ENCODE data around the gene GPS1. TPM values are rescaled to one million over a fixed set of nuclear protein-coding genes. Genes with fewer than 3 reads are reported as not detected.

GPS1 gene
- 100 to 1,000 TPM in 1 of 2 experiments, 10 to 100 TPM in 1; 97.6 to 104 TPM for total RNA-seq

DNA sequence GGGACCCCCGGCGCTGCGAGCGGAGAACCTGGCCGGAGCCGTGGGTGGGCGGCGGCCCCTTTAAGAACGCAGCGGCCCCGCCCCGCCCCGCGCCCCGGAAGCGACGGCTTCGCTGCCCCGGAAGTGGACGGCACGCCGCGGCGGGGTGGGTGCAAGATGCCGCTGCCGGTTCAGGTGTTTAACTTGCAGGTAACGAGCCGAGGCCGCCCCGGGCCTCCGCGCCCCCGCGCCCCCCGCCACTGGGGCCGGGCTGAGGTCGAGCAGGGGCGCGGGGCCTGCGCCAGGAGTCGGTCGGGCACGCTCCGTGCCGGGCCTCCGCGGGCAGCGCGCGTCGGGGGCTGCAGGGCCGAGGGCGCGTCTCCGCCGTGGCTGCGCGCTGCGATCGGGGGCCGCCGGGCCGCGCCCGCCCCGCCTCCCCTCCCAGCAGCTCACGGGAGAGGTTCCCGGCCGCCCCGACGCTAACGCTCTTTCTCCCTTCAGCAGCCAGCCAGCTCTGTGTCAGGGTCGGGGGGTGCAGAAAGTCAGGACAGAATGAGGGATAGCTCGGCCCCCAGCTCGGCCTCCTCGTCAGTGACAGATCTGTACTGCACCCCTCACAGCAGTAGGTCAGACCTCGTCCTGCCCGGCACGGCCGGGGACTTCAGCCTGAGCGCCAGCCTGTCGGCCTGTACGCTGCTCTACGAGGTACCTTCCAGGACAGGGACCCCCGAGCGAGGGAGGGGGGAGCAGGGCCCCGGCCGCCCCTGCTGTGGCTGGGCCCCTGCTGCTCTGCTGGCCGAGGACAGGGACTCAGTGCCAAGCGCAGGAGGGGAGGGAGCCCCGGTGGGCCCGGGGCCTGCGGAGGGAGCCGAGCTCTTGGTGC lies at the start of gene GPS1, which contains the start of gene RFNG:
GPS1 (plus strand) TSS at position 123 of the 862 bp plus-strand sequence; CDS start at position 157, 34 bp downstream.
RFNG (minus strand) TSS at position 36 of the 862 bp plus-strand sequence. CDS start 45 bp downstream, outside the sequence.
- DNase-seq (peak; percentile 88), ATAC-seq (peak; percentile 92)
- peaks cover 2% of the 10 kb centered on the region for H3K36me3 Mint-ChIP-seq (ENCODE audit: low read depth)
- H3K27me3 Mint-ChIP-seq (ENCODE audit: low read depth): no peaks in the 10 kb centered on the region
- H3K4me3 Mint-ChIP-seq: peak within 1 kb of the TSS; percentile 85
- peaks cover 24% of the 10 kb centered on the region for H3K4me1 Mint-ChIP-seq (ENCODE audit: low read depth)
- POLR2A ChIA-PET: interaction anchor here (0.9 to 1.0 kb wide), 2 partner anchors 13 to 14 kb away, joined by 3 read pairs; partner anchors contain the start of genes DCXR and DUS1L
- CTCF ChIA-PET: interaction anchor here (3.0 to 3.1 kb wide), 2 partner anchors 14 to 21 kb away, joined by 11 to 17 read pairs; partner anchors contain the start of genes DCXR and RAC3
- no peaks in the 10 kb centered on the region for H3K9me3 Mint-ChIP-seq (ENCODE audit: insufficient read depth)
- H3K27ac Mint-ChIP-seq: peak within 1 kb of the TSS; percentile 83

DNA sequence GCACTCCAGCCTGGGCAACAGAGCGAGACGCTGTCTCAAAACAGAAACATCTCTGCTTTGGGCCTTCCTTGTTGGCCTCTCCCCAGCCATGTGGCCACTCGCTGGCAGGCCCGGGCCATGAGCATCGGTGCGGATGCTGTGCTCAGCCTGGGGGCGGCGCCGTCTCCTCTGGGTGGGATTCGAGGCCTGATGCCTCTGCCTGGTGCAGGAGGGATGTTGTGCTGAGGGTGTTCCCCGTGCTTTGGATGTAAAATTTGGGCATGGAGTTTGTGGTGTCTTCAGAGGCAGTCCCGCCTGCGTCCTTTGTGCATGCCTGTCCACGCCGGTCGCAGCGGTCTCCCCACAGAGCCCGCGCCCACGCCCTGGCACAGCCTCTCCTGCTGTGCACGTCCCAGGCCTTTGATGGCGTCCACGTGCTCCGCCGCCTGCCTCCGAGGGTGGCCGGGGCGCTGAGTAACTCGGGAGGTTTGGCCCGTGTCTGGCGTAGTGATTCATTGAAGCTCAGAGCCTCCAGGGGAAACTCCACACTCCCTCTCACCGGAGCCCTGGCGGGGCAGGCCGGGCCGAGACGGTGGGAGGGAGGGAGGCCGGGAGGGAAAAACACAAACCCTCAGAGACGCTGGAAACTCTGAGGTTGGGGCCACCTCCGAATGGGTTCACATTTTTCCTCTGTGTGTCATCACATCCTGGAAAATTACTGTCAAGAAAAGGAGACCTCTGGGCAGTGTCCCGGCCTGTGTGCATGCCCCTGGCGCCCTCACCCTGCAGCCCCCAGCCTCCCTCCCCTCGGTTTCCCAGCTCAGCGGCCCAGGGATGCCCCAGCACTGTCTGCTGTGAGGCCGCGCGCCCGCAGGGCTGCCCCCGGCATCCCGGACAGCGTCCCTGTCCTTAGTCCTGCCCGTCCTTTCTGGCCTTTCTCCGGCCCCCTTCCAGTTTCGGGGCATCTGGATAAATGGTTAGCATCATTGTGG lies 48.0 kb upstream of the GPS1 start:
- Mint-ChIP-seq H3K4me1 (ENCODE audit: low read depth) (peaks cover 2% of the 10 kb centered on the region), H3K27ac (no peak overlapping the region), H3K4me3 (no peak overlapping the region), H3K36me3 (ENCODE audit: low read depth) (no peaks in the 10 kb centered on the region), H3K9me3 (ENCODE audit: insufficient read depth) (no peaks in the 10 kb centered on the region), H3K27me3 (ENCODE audit: low read depth) (no peaks in the 10 kb centered on the region)
- ATAC-seq: no peak
- ChIA-PET CTCF (interaction anchor here (0.9 to 1.1 kb wide), 2 partner anchors 16 to 44 kb away, joined by 3 read pairs; no protein-coding TSS in a partner anchor), POLR2A (interaction anchor here (0.6 kb wide), 1 partner anchor 63 kb away, joined by 6 read pairs; no protein-coding TSS in a partner anchor)
- no peak for DNase-seq

DNA sequence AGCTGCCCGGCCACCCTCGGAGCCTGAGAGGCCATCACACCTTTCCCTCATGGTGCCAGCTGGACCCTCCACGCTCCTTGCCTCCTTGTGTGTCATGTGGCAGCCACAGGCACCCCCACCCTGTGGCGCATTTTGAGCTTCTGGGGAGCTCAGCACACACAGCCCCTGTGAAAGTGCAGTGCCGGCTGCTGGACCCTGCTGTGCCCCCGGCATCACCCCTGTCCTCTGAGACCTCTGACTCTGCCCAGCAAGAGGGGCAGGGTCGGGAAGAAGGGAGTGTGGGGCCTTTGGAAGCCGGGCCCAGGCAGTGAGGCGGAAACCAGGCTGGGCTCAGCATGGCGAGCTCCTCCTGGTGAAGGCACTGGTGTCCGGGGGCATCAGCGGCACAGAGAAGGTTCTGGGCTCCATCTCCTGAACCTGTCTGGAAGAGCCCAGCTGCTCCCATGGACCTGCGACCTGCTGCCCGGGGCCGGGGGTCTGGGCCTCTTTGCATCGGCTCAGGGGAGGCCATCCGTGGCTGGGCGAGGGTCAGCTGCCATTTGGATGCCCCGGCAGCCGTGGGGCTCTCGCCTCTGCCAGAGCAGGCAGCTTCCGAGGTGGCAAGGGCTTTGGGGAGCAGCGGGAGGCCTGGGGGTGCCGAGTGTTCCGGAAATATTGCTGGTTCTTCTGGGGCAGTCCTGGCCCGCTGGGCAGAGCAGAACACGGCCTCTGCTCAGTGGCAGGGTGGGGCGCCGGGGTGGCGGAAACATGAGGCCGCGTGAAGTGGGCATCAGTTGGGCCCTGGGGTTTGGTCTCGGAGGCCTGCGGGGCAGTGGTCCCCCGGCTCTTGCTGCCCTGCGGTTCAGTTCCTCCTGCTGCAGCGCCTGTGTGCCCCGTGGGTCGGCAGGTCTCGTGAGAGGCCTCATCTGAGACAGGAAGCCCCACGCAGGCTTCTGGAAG lies 46.9 kb upstream of the GPS1 start:
- no peak for DNase-seq
- Mint-ChIP-seq H3K4me3 (no peak overlapping the region), H3K27ac (no peak overlapping the region), H3K36me3 (ENCODE audit: low read depth) (no peaks in the 10 kb centered on the region), H3K9me3 (ENCODE audit: insufficient read depth) (no peaks in the 10 kb centered on the region), H3K27me3 (ENCODE audit: low read depth) (no peaks in the 10 kb centered on the region), H3K4me1 (ENCODE audit: low read depth) (peaks cover 9% of the 10 kb centered on the region)
- ChIA-PET POLR2A (interaction anchor here (0.6 kb wide), 1 partner anchor 62 kb away, joined by 6 read pairs; no protein-coding TSS in a partner anchor), CTCF (interaction anchor here (0.9 kb wide), 1 partner anchor 15 kb away, joined by 3 read pairs; no protein-coding TSS in a partner anchor)
- no peak for ATAC-seq

- H3K4me1 Mint-ChIP-seq (ENCODE audit: low read depth): peaks cover 9% of the 10 kb centered on the region
- CTCF ChIA-PET: interaction anchor here (1.5 kb wide), 1 partner anchor 15 kb away, joined by 3 read pairs; no protein-coding TSS in a partner anchor
- no peak overlapping the region for H3K27ac Mint-ChIP-seq
- no peak for ATAC-seq
- H3K9me3 Mint-ChIP-seq (ENCODE audit: insufficient read depth): no peaks in the 10 kb centered on the region
- no peaks in the 10 kb centered on the region for H3K36me3 Mint-ChIP-seq (ENCODE audit: low read depth)
- no peak for DNase-seq
- no peak overlapping the region for H3K4me3 Mint-ChIP-seq
- POLR2A ChIA-PET: no interaction called here
- H3K27me3 Mint-ChIP-seq (ENCODE audit: low read depth): no peaks in the 10 kb centered on the region
Measured at GRCh38 chr17:82005701-82006348, 45.9 kb upstream of the GPS1 start.

- CTCF ChIA-PET: interaction anchor here (1.5 kb wide), 1 partner anchor 14 kb away, joined by 3 read pairs; no protein-coding TSS in a partner anchor
- H3K27me3 Mint-ChIP-seq (ENCODE audit: low read depth): no peaks in the 10 kb centered on the region
- H3K27ac Mint-ChIP-seq: no peak overlapping the region
- no peaks in the 10 kb centered on the region for H3K9me3 Mint-ChIP-seq (ENCODE audit: insufficient read depth)
- no peak for DNase-seq
- H3K4me3 Mint-ChIP-seq: no peak overlapping the region
- no peak for ATAC-seq
- H3K4me1 Mint-ChIP-seq (ENCODE audit: low read depth): peaks cover 9% of the 10 kb centered on the region
- POLR2A ChIA-PET: no interaction called here
- H3K36me3 Mint-ChIP-seq (ENCODE audit: low read depth): no peaks in the 10 kb centered on the region
Measured at GRCh38 chr17:82006468-82007227, 45.0 kb upstream of the GPS1 start.

- Mint-ChIP-seq H3K27ac (no peak overlapping the region), H3K36me3 (ENCODE audit: low read depth) (no peaks in the 10 kb centered on the region), H3K4me3 (no peak overlapping the region), H3K27me3 (ENCODE audit: low read depth) (no peaks in the 10 kb centered on the region), H3K4me1 (ENCODE audit: low read depth) (peaks cover 9% of the 10 kb centered on the region), H3K9me3 (ENCODE audit: insufficient read depth) (no peaks in the 10 kb centered on the region)
- CTCF ChIA-PET: interaction anchor here (1.5 kb wide), 1 partner anchor 13 kb away, joined by 3 read pairs; no protein-coding TSS in a partner anchor
- DNase-seq (no peak), ATAC-seq (no peak)
- POLR2A ChIA-PET: no interaction called here
Measured at GRCh38 chr17:82007228-82007494, 44.5 kb upstream of the GPS1 start.

GRCh38 chr17:82007495-82008257 lies 44.0 kb upstream of the GPS1 start:
- ATAC-seq: no peak
- H3K9me3 Mint-ChIP-seq (ENCODE audit: insufficient read depth): no peaks in the 10 kb centered on the region
- no peaks in the 10 kb centered on the region for H3K36me3 Mint-ChIP-seq (ENCODE audit: low read depth)
- no peak for DNase-seq
- H3K27ac Mint-ChIP-seq: no peak overlapping the region
- H3K4me3 Mint-ChIP-seq: no peak overlapping the region
- ChIA-PET POLR2A (no interaction called here), CTCF (no interaction called here)
- peaks cover 9% of the 10 kb centered on the region for H3K4me1 Mint-ChIP-seq (ENCODE audit: low read depth)
- H3K27me3 Mint-ChIP-seq (ENCODE audit: low read depth): no peaks in the 10 kb centered on the region

DNA sequence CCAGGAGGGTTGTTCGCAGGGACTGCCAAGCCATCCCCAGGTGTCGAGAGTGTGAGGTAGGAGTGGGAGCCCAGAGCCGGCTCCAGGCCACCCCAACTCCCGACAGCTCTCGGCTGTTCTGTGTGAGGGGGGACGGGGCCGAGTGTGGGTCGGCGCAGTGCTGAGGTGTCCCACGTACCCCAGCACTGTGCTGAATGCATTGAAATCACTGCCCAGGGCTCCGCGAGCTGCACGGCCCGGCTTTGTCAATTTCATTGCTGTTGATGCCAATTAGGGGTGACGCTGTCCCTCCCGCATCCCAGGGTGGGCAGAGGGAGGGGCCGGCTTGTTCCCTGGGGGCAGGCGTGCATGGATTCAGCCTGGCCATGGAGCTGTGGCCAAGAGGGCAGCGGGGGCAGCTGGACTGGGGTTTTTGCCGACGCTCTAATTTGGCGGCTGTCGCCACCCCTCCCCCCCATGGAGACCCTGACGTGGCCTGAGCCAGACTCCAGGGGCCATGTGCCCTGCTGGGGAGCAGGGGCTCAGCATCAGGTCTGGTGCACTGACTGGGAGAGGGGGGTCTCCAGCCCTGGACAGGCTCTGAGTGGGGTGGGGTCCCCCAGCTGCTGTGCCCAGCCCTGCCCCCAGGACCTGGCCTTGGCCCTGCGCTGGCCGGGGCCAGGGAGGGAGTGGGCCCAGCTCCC lies 43.3 kb upstream of the GPS1 start:
- H3K9me3 Mint-ChIP-seq (ENCODE audit: insufficient read depth): no peaks in the 10 kb centered on the region

DNA sequence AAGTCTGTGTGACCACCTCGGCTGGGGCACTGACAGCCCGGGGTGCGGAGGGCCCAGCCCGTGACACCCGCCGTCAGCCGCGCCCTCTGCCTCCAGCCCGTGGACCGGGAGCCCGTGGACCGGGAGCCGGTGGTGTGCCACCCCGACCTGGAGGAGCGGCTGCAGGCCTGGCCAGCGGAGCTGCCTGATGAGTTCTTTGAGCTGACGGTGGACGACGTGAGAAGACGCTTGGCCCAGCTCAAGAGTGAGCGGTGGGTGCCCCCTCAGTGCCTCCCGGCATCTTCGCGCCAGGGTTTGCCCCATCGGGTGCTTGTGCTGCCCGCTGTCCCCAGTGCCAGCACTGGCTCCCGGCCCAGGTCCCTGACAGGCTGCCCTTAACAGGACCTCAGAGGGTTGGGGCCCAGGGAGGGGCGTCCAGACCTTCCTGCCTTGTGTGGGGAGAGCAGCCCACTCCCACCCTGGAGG lies 42.7 kb upstream of the GPS1 start:
- no peaks in the 10 kb centered on the region for H3K36me3 Mint-ChIP-seq (ENCODE audit: low read depth)

More for the DNA sequence above, 43.3 kb upstream of the GPS1 start:
- Mint-ChIP-seq H3K4me1 (ENCODE audit: low read depth) (peaks cover 9% of the 10 kb centered on the region), H3K4me3 (no peak overlapping the region), H3K36me3 (ENCODE audit: low read depth) (no peaks in the 10 kb centered on the region), H3K27me3 (ENCODE audit: low read depth) (no peaks in the 10 kb centered on the region), H3K27ac (no peak overlapping the region)
- ChIA-PET POLR2A (interaction anchor here (0.9 kb wide), 1 partner anchor 11 kb away, joined by 3 read pairs; no protein-coding TSS in a partner anchor), CTCF (interaction anchor here (1.9 to 2.1 kb wide), 2 partner anchors 11 to 49 kb away, joined by 5 read pairs; no protein-coding TSS in a partner anchor)
- ATAC-seq: no peak
- no peak for DNase-seq

More for the DNA sequence above, 42.7 kb upstream of the GPS1 start:
- no peak overlapping the region for H3K27ac Mint-ChIP-seq
- no peak for DNase-seq
- POLR2A ChIA-PET: interaction anchor here (0.8 to 0.9 kb wide), 2 partner anchors 11 to 13 kb away, joined by 3 to 4 read pairs; no protein-coding TSS in a partner anchor
- peaks cover 9% of the 10 kb centered on the region for H3K4me1 Mint-ChIP-seq (ENCODE audit: low read depth)
- CTCF ChIA-PET: interaction anchor here (1.9 to 2.1 kb wide), 2 partner anchors 11 to 50 kb away, joined by 5 read pairs; no protein-coding TSS in a partner anchor
- ATAC-seq: no peak
- no peak overlapping the region for H3K4me3 Mint-ChIP-seq
- no peaks in the 10 kb centered on the region for H3K9me3 Mint-ChIP-seq (ENCODE audit: insufficient read depth)
- H3K27me3 Mint-ChIP-seq (ENCODE audit: low read depth): no peaks in the 10 kb centered on the region

Data from activated CD8-positive, alpha-beta T cell treated with anti-CD3 and anti-CD28 coated beads, Interleukin-2, amount 10 ng/mL, durations not matched to agents 7 days and 5 days (primary cell).